Sigmoid colon (tissue), 3 donors: ENCODE data around the gene DKK3.

ENCODE experiments used
- POLR2A ChIP-seq, 2 donors: fragments of 450-650 bp; IDR thresholded peaks; one replicate each; pipeline ENCODE4 v1.6.1; 2016; ENCODE audit warnings: antibody characterized with exemption in 2 of 2, mild to moderate bottlenecking in 2 of 2, moderate library complexity in 2 of 2
- TF ChIP-seq, protein P1 (sequence below), 4 experiments: fragments of 450-650 bp in 3 of 4; fragments of 200-600 bp in 1 of 4; IDR thresholded peaks; one replicate each; pipeline ENCODE4 v1.5.1; 2016 to 2019; ENCODE audit warnings: antibody characterized with exemption in 4 of 4, mild to moderate bottlenecking in 3 of 4, moderate library complexity in 2 of 4

- no peak for TF ChIP-seq POLR2A (IDR thresholded peaks at IDR 0.05)
- TF ChIP-seq, protein P1, sequence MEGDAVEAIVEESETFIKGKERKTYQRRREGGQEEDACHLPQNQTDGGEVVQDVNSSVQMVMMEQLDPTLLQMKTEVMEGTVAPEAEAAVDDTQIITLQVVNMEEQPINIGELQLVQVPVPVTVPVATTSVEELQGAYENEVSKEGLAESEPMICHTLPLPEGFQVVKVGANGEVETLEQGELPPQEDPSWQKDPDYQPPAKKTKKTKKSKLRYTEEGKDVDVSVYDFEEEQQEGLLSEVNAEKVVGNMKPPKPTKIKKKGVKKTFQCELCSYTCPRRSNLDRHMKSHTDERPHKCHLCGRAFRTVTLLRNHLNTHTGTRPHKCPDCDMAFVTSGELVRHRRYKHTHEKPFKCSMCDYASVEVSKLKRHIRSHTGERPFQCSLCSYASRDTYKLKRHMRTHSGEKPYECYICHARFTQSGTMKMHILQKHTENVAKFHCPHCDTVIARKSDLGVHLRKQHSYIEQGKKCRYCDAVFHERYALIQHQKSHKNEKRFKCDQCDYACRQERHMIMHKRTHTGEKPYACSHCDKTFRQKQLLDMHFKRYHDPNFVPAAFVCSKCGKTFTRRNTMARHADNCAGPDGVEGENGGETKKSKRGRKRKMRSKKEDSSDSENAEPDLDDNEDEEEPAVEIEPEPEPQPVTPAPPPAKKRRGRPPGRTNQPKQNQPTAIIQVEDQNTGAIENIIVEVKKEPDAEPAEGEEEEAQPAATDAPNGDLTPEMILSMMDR (IDR thresholded peaks at IDR 0.05), result no peak
Observed at GRCh38 chr11:12005061-12005460, 3.4 kb downstream of the DKK3 start.
